Glutamatergic neuron (in vitro differentiated cells): ENCODE results near the gene SACS. TPM values are rescaled to one million over a fixed set of nuclear protein-coding genes. Genes with fewer than 3 reads are reported as not detected.
A peak's percentile ranks its signal among the peaks of the same experiment; 100 is the strongest.

Experiments
- DNase-seq: peaks from one replicate; pipeline ENCODE4 v3.0.0; 2022
- H3K27ac Mint-ChIP-seq: one replicate; pipeline ENCODE4 v1.8.0; 2020; ENCODE audit warnings: mild to moderate bottlenecking, mixed read lengths, inconsistent platforms; ENCODE audit not compliant: unreplicated experiment
- H3K27me3 Mint-ChIP-seq: one replicate; pipeline ENCODE4 v1.8.0; 2020; ENCODE audit warnings: mild to moderate bottlenecking, moderate library complexity, mixed read lengths, inconsistent platforms; ENCODE audit not compliant: unreplicated experiment
- H3K36me3 Mint-ChIP-seq: one replicate; pipeline ENCODE4 v1.8.0; 2020; ENCODE audit warnings: mild to moderate bottlenecking, mixed read lengths, inconsistent platforms; ENCODE audit not compliant: unreplicated experiment
- H3K4me1 Mint-ChIP-seq: one replicate; pipeline ENCODE4 v1.8.0; 2020; ENCODE audit warnings: mild to moderate bottlenecking, low read depth, mixed read lengths, inconsistent platforms; ENCODE audit not compliant: unreplicated experiment
- H3K4me3 Mint-ChIP-seq: one replicate; pipeline ENCODE4 v1.8.0; 2020; ENCODE audit warnings: mild to moderate bottlenecking, mixed read lengths, inconsistent platforms; ENCODE audit not compliant: unreplicated experiment
- H3K9me3 Mint-ChIP-seq: one replicate; pipeline ENCODE4 v1.8.0; 2020; ENCODE audit warnings: mild to moderate bottlenecking, moderate library complexity, mixed read lengths, inconsistent platforms; ENCODE audit not compliant: unreplicated experiment
- CTCF ChIP-seq: fragments of 200-600 bp; sonication (generic); IDR thresholded peaks from one replicate; pipeline ENCODE4 v1.5.0; 2021; ENCODE audit not compliant: partially characterized antibody, unreplicated experiment
- total RNA-seq: library from RNA; stranded (reverse); fragmentation: NEBNext Ultra II Directional; extraction: Animal tissue kit (Norgen Biotek cat#: 25700); gene quantifications from one replicate; pipeline ENCODE4 v1.2.1, GENCODE V29; 2021; ENCODE audit not compliant: unreplicated experiment

SACS gene
- total RNA-seq, 1 donor from 2014 or later, result 132 TPM

- peaks cover 11% of the 10 kb centered on the region for H3K4me1 Mint-ChIP-seq
- no peak overlapping the region for H3K27ac Mint-ChIP-seq
- DNase-seq, result no peak
- no peak for TF ChIP-seq CTCF
- peaks cover 6% of the 10 kb centered on the region for H3K9me3 Mint-ChIP-seq
- peaks cover 10% of the 10 kb centered on the region for H3K27me3 Mint-ChIP-seq
- H3K36me3 Mint-ChIP-seq, result peaks cover 5% of the 10 kb centered on the region
- H3K4me3 Mint-ChIP-seq, result no peak overlapping the region
Measured at GRCh38 chr13:23372264-23372906, 61.1 kb downstream of the SACS start.

- Mint-ChIP-seq H3K27ac (no peak overlapping the region), H3K27me3 (peaks cover 3% of the 10 kb centered on the region), H3K9me3 (peaks cover 2% of the 10 kb centered on the region), H3K4me3 (no peak overlapping the region), H3K4me1 (peaks cover 4% of the 10 kb centered on the region), H3K36me3 (peaks cover 4% of the 10 kb centered on the region)
- TF ChIP-seq CTCF, result no peak
- DNase-seq, result no peak
Measured at GRCh38 chr13:23367907-23368306, 65.6 kb downstream of the SACS start.

GRCh38 chr13:23365652-23366051 lies 67.8 kb downstream of the SACS start:
- peaks cover 13% of the 10 kb centered on the region for H3K4me1 Mint-ChIP-seq
- no peaks in the 10 kb centered on the region for H3K9me3 Mint-ChIP-seq
- TF ChIP-seq CTCF, result no peak
- H3K27me3 Mint-ChIP-seq, result no peaks in the 10 kb centered on the region
- peak overlapping the region; percentile 22 for H3K4me3 Mint-ChIP-seq
- peaks cover 4% of the 10 kb centered on the region for H3K36me3 Mint-ChIP-seq
- peak overlapping the region; percentile 74 for H3K27ac Mint-ChIP-seq
- no peak for DNase-seq

- H3K4me1 Mint-ChIP-seq, result peaks cover 11% of the 10 kb centered on the region
- TF ChIP-seq CTCF, result no peak
- no peak overlapping the region for H3K27ac Mint-ChIP-seq
- DNase-seq, result no peak
- no peaks in the 10 kb centered on the region for H3K9me3 Mint-ChIP-seq
- peaks cover under 1% of the 10 kb centered on the region for H3K36me3 Mint-ChIP-seq
- H3K4me3 Mint-ChIP-seq, result no peak overlapping the region
- peaks cover 5% of the 10 kb centered on the region for H3K27me3 Mint-ChIP-seq
Measured at GRCh38 chr13:23359882-23360281, 73.6 kb downstream of the SACS start.

- peaks cover 3% of the 10 kb centered on the region for H3K36me3 Mint-ChIP-seq
Measured at GRCh38 chr13:23357349-23357748, 76.2 kb downstream of the SACS start.

More at GRCh38 chr13:23357349-23357748, 76.2 kb downstream of the SACS start:
- H3K27ac Mint-ChIP-seq, result no peak overlapping the region
- no peak overlapping the region for H3K4me3 Mint-ChIP-seq
- peaks cover 11% of the 10 kb centered on the region for H3K4me1 Mint-ChIP-seq
- TF ChIP-seq CTCF, result no peak
- H3K9me3 Mint-ChIP-seq, result peaks cover 2% of the 10 kb centered on the region
- peaks cover 5% of the 10 kb centered on the region for H3K27me3 Mint-ChIP-seq
- DNase-seq, result no peak
